Astrocyte (in vitro differentiated cells and primary cell): ENCODE measurements around the gene NWD2. TPM values are rescaled to one million over a fixed set of nuclear protein-coding genes. Genes with fewer than 3 reads are reported as not detected.

Experiments
- DNase-seq: peaks from one replicate; pipeline ENCODE4 v3.0.0-alpha.2; 2010; ENCODE audit warnings: low read depth
- FAIRE-seq: peaks from 2 replicates; lab custom pipeline; 2011; peaks lifted over from hg19 to GRCh38; lab: Jason Lieb, UNC
- H2AFZ ChIP-seq: 2 replicates; pipeline ENCODE4 v1.6.0; 2012; ENCODE audit warnings: low read depth, low read length, inconsistent platforms
- H3K27ac ChIP-seq: 2 replicates; pipeline ENCODE4 v1.5.1; 2011; ENCODE audit warnings: low read depth, low read length, inconsistent platforms
- H3K27me3 ChIP-seq: 2 replicates; pipeline ENCODE4 v1.6.0; 2011; ENCODE audit warnings: low read length, inconsistent platforms; ENCODE audit not compliant: insufficient read depth
- H3K36me3 ChIP-seq: 2 replicates; pipeline ENCODE4 v1.5.1; 2011; ENCODE audit warnings: low read length, inconsistent platforms; ENCODE audit not compliant: insufficient read depth
- H3K4me1 ChIP-seq: 2 replicates; pipeline ENCODE4 v1.5.1; 2011; ENCODE audit warnings: low read length, inconsistent platforms; ENCODE audit not compliant: insufficient read depth
- H3K4me2 ChIP-seq: 2 replicates; pipeline ENCODE4 v1.6.0; 2012; ENCODE audit warnings: low read length, inconsistent platforms
- H3K4me3 ChIP-seq: 2 replicates; pipeline ENCODE4 v1.5.1; 2011; ENCODE audit warnings: low read depth, mild to moderate bottlenecking, low read length, inconsistent platforms; ENCODE audit not compliant: insufficient read depth
- H3K79me2 ChIP-seq: 2 replicates; pipeline ENCODE4 v1.6.0; 2012; ENCODE audit warnings: mild to moderate bottlenecking, low read length, inconsistent platforms; ENCODE audit not compliant: insufficient read depth
- H3K9ac ChIP-seq: 2 replicates; pipeline ENCODE4 v1.6.0; 2012; ENCODE audit warnings: mild to moderate bottlenecking, low read length, inconsistent platforms
- H3K9me3 ChIP-seq: 2 replicates; pipeline ENCODE4 v1.5.1; 2012; ENCODE audit warnings: low read depth, mild to moderate bottlenecking, low read length, inconsistent platforms; ENCODE audit not compliant: insufficient read depth
- H4K20me1 ChIP-seq: 2 replicates; pipeline ENCODE4 v1.6.0; 2012; ENCODE audit warnings: low read length, inconsistent platforms; ENCODE audit not compliant: insufficient read depth
- H3K27ac Mint-ChIP-seq: one replicate; pipeline ENCODE4 v1.8.0; 2021; ENCODE audit warnings: mild to moderate bottlenecking, mixed read lengths; ENCODE audit not compliant: unreplicated experiment
- H3K27me3 Mint-ChIP-seq: one replicate; pipeline ENCODE4 v1.8.0; 2021; ENCODE audit warnings: low read depth, mixed read lengths; ENCODE audit not compliant: unreplicated experiment
- H3K36me3 Mint-ChIP-seq: one replicate; pipeline ENCODE4 v1.8.0; 2021; ENCODE audit warnings: low read depth, mixed read lengths; ENCODE audit not compliant: unreplicated experiment
- H3K4me1 Mint-ChIP-seq: one replicate; pipeline ENCODE4 v1.8.0; 2021; ENCODE audit warnings: low read depth, mixed read lengths; ENCODE audit not compliant: unreplicated experiment
- H3K4me3 Mint-ChIP-seq: one replicate; pipeline ENCODE4 v1.8.0; 2021; ENCODE audit warnings: mild to moderate bottlenecking, moderate library complexity, mixed read lengths; ENCODE audit not compliant: unreplicated experiment
- H3K9me3 Mint-ChIP-seq: one replicate; pipeline ENCODE4 v1.8.0; 2021; ENCODE audit warnings: mild to moderate bottlenecking, mixed read lengths; ENCODE audit not compliant: unreplicated experiment
- CTCF ChIP-seq: IDR thresholded peaks from 2 replicates; pipeline ENCODE4 v1.5.1; 2011; ENCODE audit warnings: low read depth, mild to moderate bottlenecking, inconsistent platforms, low read length, moderate library complexity; ENCODE audit not compliant: insufficient read depth
- EZH2 ChIP-seq: IDR thresholded peaks from 2 replicates; pipeline ENCODE4 v1.6.1; 2012; ENCODE audit warnings: mild to moderate bottlenecking, low read length, inconsistent platforms; ENCODE audit not compliant: insufficient read depth
- total RNA-seq: library from RNA; stranded (reverse); gene quantifications from 2 replicates; pipeline ENCODE4 v1.2.1, GENCODE V29; 2021

The NWD2 gene
- total RNA-seq, 1 donor from 2014 or later = not detected

GRCh38 chr4:37441231-37442061 is 196.9 kb downstream of the NWD2 start:
- Mint-ChIP-seq H3K36me3 (no peaks in the 10 kb centered on the region), H3K4me1 (peaks cover 10% of the 10 kb centered on the region), H3K27ac (no peak overlapping the region), H3K4me3 (no peak overlapping the region), H3K9me3 (peaks cover 3% of the 10 kb centered on the region), H3K27me3 (peaks cover 2% of the 10 kb centered on the region)
- H3K4me1 ChIP-seq = no peaks in the 10 kb centered on the region
- H3K27ac ChIP-seq = no peak overlapping the region
- H3K9ac ChIP-seq = no peak overlapping the region
- H4K20me1 ChIP-seq = no peaks in the 10 kb centered on the region
- no peaks in the 10 kb centered on the region for H3K79me2 ChIP-seq
- DNase-seq (no peak), FAIRE-seq (no peak)
- H3K27me3 ChIP-seq = no peaks in the 10 kb centered on the region
- H3K4me3 ChIP-seq = no peak overlapping the region
- no peak overlapping the region for H2AFZ ChIP-seq
- no peak for TF ChIP-seq CTCF
- no peak for TF ChIP-seq EZH2
- no peaks in the 10 kb centered on the region for H3K36me3 ChIP-seq
- H3K4me2 ChIP-seq = no peak overlapping the region
- no peaks in the 10 kb centered on the region for H3K9me3 ChIP-seq

GRCh38 chr4:37442062-37442323 is 197.4 kb downstream of the NWD2 start:
- Mint-ChIP-seq H3K36me3 (no peaks in the 10 kb centered on the region), H3K4me1 (peaks cover 13% of the 10 kb centered on the region), H3K27me3 (peaks cover 2% of the 10 kb centered on the region), H3K4me3 (no peak overlapping the region), H3K9me3 (peaks cover 3% of the 10 kb centered on the region), H3K27ac (no peak overlapping the region)
- Histone ChIP-seq H3K4me1 (no peaks in the 10 kb centered on the region), H3K27me3 (no peaks in the 10 kb centered on the region), H3K9me3 (no peaks in the 10 kb centered on the region), H4K20me1 (no peaks in the 10 kb centered on the region), H3K27ac (no peak overlapping the region), H2AFZ (no peak overlapping the region), H3K79me2 (no peaks in the 10 kb centered on the region), H3K9ac (no peak overlapping the region), H3K4me3 (no peak overlapping the region), H3K36me3 (no peaks in the 10 kb centered on the region), H3K4me2 (no peak overlapping the region)
- TF ChIP-seq EZH2 (no peak), CTCF (no peak)
- FAIRE-seq = no peak
- DNase-seq = no peak

- Histone ChIP-seq H3K27ac (no peak overlapping the region), H3K9ac (no peak overlapping the region), H3K4me1 (no peaks in the 10 kb centered on the region), H3K36me3 (no peaks in the 10 kb centered on the region), H3K27me3 (no peaks in the 10 kb centered on the region), H3K4me3 (no peak overlapping the region), H2AFZ (no peak overlapping the region), H3K4me2 (no peak overlapping the region), H3K9me3 (no peaks in the 10 kb centered on the region), H4K20me1 (no peaks in the 10 kb centered on the region), H3K79me2 (no peaks in the 10 kb centered on the region)
- no peak overlapping the region for H3K4me3 Mint-ChIP-seq
- no peak overlapping the region for H3K27ac Mint-ChIP-seq
- DNase-seq (no peak), FAIRE-seq (no peak)
- H3K9me3 Mint-ChIP-seq = peaks cover 3% of the 10 kb centered on the region
- peaks cover 6% of the 10 kb centered on the region for H3K27me3 Mint-ChIP-seq
- no peaks in the 10 kb centered on the region for H3K36me3 Mint-ChIP-seq
- H3K4me1 Mint-ChIP-seq = peaks cover 19% of the 10 kb centered on the region
- TF ChIP-seq CTCF (no peak), EZH2 (no peak)
Measured at GRCh38 chr4:37443137-37443536, 198.6 kb downstream of the NWD2 start.
